ENCODE results near the gene SMURF2. TPM values are rescaled to one million over a fixed set of nuclear protein-coding genes. Genes with fewer than 3 reads are reported as not detected.

Gene SMURF2
- total RNA-seq, 1 donor from 2014 or later = 48.3 TPM

DNA sequence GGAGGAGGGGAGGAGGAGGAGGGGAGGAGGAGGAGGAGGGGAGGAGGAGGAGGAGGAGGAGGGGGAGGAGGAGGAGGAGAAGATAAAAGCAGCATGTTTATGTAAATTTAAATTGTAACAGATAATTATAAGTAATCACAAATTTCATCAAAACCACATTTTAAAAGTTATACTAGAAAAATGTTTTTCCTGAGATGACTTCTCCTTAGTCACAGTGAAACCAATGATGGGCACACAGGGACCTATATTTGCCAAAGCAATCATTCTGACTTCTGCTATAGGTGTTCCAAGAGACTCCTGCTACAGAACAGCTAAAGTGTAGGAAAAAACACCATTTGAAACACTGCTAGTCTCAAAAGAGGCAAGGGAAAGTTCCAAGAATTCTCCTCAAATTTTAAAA lies 88.9 kb downstream of the SMURF2 start:
- DNase-seq (ENCODE audit: low read depth) = no peak
- no peak overlapping the region for H3K4me3 ChIP-seq (ENCODE audit: low read depth, low read length)
- TF ChIP-seq, protein P1, sequence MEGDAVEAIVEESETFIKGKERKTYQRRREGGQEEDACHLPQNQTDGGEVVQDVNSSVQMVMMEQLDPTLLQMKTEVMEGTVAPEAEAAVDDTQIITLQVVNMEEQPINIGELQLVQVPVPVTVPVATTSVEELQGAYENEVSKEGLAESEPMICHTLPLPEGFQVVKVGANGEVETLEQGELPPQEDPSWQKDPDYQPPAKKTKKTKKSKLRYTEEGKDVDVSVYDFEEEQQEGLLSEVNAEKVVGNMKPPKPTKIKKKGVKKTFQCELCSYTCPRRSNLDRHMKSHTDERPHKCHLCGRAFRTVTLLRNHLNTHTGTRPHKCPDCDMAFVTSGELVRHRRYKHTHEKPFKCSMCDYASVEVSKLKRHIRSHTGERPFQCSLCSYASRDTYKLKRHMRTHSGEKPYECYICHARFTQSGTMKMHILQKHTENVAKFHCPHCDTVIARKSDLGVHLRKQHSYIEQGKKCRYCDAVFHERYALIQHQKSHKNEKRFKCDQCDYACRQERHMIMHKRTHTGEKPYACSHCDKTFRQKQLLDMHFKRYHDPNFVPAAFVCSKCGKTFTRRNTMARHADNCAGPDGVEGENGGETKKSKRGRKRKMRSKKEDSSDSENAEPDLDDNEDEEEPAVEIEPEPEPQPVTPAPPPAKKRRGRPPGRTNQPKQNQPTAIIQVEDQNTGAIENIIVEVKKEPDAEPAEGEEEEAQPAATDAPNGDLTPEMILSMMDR (conservative IDR thresholded peaks at IDR 0.05; ENCODE audit: low read depth, low read length) = no peak

DNA sequence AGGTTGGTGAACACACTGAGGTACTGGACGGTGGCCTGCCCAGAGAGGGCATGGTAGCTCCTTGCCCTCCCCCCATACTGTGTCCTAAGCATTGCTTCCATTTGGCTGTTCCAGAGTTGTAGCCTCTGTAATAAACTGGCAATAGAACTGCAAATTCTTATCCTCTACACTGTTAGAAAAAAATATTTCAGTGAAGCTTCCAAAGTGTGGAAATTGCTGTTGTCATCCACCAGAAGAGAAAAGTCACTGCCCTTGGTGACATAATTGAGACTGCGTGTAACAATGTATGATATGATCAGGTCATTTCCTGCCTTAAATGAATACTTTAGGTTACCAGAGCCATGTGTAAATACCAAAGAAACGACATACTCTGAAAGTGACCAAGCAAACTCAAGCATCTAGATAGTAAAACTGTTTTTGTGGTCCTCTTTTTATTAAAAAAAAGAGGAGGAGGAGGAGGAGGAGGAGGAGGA lies 89.4 kb downstream of the SMURF2 start:
- DNase-seq (ENCODE audit: low read depth) = no peak
- TF ChIP-seq, protein P1 (conservative IDR thresholded peaks at IDR 0.05; ENCODE audit: low read depth, low read length) = no peak
- H3K4me3 ChIP-seq (ENCODE audit: low read depth, low read length) = no peak overlapping the region

DNA sequence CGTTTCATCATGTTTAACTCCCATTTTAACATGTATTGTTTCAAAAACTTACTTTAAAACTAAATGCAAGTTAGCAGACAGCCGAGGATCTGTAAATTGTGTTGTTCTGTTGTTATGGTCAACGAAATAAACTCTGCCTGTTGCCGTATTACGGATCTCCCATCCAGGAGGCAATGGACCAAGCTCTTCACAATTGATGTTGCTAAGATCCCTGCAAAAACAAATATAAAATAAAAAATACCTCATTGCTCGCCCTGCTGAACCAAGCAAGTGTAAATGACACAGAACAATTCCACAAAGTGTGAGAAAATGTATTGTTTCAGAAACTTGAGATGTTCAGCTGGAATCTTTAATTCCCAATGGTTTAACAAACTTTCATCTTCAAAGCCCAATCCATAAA lies 90.4 kb downstream of the SMURF2 start:
- H3K4me3 ChIP-seq (ENCODE audit: low read depth, low read length) = no peak overlapping the region
- TF ChIP-seq, protein P1 (conservative IDR thresholded peaks at IDR 0.05; ENCODE audit: low read depth, low read length) = no peak
- DNase-seq (ENCODE audit: low read depth) = no peak

DNA sequence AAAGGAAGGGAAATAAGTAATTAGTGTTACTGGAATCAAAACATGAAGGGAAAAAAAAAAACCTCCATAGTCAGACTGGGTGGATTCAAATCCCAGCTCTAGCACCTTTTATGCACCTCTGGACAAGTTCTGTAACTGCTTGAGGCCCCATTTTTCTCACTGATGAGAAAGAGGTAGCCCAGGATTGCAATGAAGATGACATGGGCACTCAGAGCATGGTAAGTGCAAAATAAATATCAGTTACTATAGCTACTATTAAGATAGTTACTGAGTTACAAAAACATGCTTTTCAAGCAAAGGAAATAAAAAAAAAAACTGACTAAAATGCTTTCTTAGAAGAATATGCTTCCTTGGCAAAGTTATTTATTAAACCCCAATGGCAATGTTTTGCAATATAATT lies 96.5 kb downstream of the SMURF2 start:
- TF ChIP-seq, protein P1 (conservative IDR thresholded peaks at IDR 0.05; ENCODE audit: low read depth, low read length) = no peak
- no peak overlapping the region for H3K4me3 ChIP-seq (ENCODE audit: low read depth, low read length)
- DNase-seq (ENCODE audit: low read depth) = no peak

DNA sequence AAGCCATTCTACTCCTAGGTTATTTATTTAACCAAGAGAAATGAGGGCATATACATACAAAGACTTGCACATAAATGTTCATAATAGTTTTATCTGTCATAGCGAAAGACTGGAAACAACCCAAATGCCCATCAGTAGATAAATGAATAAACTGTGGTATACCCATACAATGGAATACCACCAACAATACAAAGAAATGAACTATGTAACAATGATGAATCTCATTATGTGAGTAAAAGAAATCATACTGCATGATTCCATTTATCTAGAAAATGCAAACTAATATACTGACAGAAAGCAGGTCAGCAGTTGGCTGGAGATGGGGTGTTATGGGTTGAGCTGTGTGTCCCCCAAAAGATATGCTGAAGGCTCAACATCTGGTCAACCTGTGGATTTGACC lies 98.0 kb downstream of the SMURF2 start:
- TF ChIP-seq, protein P1 (conservative IDR thresholded peaks at IDR 0.05; ENCODE audit: low read depth, low read length) = no peak
- no peak overlapping the region for H3K4me3 ChIP-seq (ENCODE audit: low read depth, low read length)
- no peak for DNase-seq (ENCODE audit: low read depth)

DNA sequence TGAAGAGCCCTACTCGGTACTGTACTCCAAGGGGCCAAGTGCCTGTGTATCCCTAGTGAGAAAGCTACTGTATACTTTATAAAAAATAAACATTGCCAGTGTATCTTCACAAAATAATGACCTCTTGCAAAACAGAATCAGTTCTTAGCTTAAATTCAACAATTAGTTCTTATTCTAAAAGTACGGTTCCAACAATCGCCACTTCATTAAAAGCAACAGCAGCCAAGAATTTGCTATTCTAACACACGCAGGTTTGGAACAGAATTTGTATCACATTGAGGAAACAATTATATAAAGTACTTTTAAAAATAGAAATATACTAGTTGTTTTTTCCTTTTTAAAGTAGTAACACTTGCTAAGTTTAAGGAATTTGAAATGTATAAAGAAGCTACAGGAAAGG lies 106.8 kb downstream of the SMURF2 start:
- no peak overlapping the region for H3K4me3 ChIP-seq (ENCODE audit: low read depth, low read length)
- no peak for DNase-seq (ENCODE audit: low read depth)
- TF ChIP-seq, protein P1 (conservative IDR thresholded peaks at IDR 0.05; ENCODE audit: low read depth, low read length) = no peak

DNA sequence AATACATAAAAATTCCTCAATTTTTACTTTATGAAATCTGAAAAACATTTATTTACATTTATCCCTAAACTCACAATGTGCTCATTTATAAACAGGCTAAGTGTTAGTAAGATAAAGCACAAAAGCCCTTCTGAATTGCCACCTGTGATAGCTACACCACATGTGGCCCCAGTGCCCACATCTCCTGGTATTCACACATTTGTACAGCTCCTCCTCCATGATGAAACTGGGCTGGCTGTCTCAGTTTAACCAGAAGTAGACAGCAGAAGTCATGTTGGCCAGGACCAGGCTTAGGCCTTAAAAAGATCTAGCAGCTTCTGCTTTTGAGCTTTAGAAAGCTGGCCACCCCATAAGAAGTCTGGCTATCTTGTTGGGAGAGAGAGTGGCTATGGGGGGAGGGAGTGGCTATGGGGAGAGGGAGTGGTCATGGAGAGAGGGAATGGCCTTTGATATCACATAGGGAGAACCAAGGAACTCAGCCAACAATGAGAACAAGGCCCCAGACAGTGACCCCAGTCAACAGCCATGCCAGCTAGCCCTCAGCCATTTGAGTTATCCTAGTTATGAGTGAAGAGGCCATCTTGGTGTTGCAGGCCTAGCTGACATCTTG lies 108.0 kb downstream of the SMURF2 start:
- DNase-seq (ENCODE audit: low read depth) = no peak
- TF ChIP-seq, protein P1 (conservative IDR thresholded peaks at IDR 0.05; ENCODE audit: low read depth, low read length) = no peak
- H3K4me3 ChIP-seq (ENCODE audit: low read depth, low read length) = no peak overlapping the region
